GM18505 (cell line): ENCODE results near the gene NRP2.

Experiments used
- ATAC-seq: cut with Tn5 transposase; IDR thresholded peaks from one replicate; pipeline ENCODE4 v1.9.1; 2021; ENCODE audit not compliant: unreplicated experiment
- POLR2A ChIP-seq: IDR thresholded peaks from 4 replicates; pipeline ENCODE4 v1.6.1; 2011; ENCODE audit warnings: borderline replicate concordance; ENCODE audit not compliant: insufficient read depth, insufficient read length; ENCODE audit errors: extremely low read depth

The NRP2 gene

GRCh38 chr2:205769879-205770278 is 87.6 kb downstream of the NRP2 start:
- no peak for ATAC-seq
- no peak for TF ChIP-seq POLR2A

- ATAC-seq = no peak
- no peak for TF ChIP-seq POLR2A
Observed at GRCh38 chr2:205770577-205770976, 88.3 kb downstream of the NRP2 start.

GRCh38 chr2:205771031-205771430 is 88.7 kb downstream of the NRP2 start:
- TF ChIP-seq POLR2A = no peak
- no peak for ATAC-seq

- TF ChIP-seq POLR2A = no peak
- ATAC-seq = no peak
Observed at GRCh38 chr2:205771666-205772065, 89.4 kb downstream of the NRP2 start.

GRCh38 chr2:205772983-205773382 is 90.7 kb downstream of the NRP2 start:
- no peak for ATAC-seq
- no peak for TF ChIP-seq POLR2A

- no peak for TF ChIP-seq POLR2A
- no peak for ATAC-seq
Observed at GRCh38 chr2:205773989-205774388, 91.7 kb downstream of the NRP2 start.

GRCh38 chr2:205775097-205775877 is 93.0 kb downstream of the NRP2 start:
- no peak for ATAC-seq
- TF ChIP-seq POLR2A = no peak

- TF ChIP-seq POLR2A = no peak
Observed at GRCh38 chr2:205776139-205776538, 93.8 kb downstream of the NRP2 start.

GRCh38 chr2:205776720-205777119 is 94.4 kb downstream of the NRP2 start:
- no peak for TF ChIP-seq POLR2A
- no peak for ATAC-seq

More at GRCh38 chr2:205776139-205776538, 93.8 kb downstream of the NRP2 start:
- ATAC-seq = no peak

- no peak for TF ChIP-seq POLR2A
- no peak for ATAC-seq
Observed at GRCh38 chr2:205778356-205778755, 96.1 kb downstream of the NRP2 start.

GRCh38 chr2:205780645-205781044 is 98.3 kb downstream of the NRP2 start:
- no peak for ATAC-seq

GRCh38 chr2:205781244-205781931 is 99.1 kb downstream of the NRP2 start:
- no peak for ATAC-seq
- TF ChIP-seq POLR2A = no peak

More at GRCh38 chr2:205780645-205781044, 98.3 kb downstream of the NRP2 start:
- no peak for TF ChIP-seq POLR2A

- ATAC-seq = no peak
- no peak for TF ChIP-seq POLR2A
Observed at GRCh38 chr2:205782941-205783340, 100.6 kb downstream of the NRP2 start.
